Measurements from ENCODE around the gene OR5J2. TPM values are rescaled to one million over a fixed set of nuclear protein-coding genes. Genes with fewer than 3 reads are reported as not detected.
"Not testable (repeated sequence)": the region's sequence is repeated elsewhere in the genome, so short reads cannot be mapped to it uniquely, and the experiment has no call there.

Gene OR5J2
- total RNA-seq, 4 donors from 2014 or later = not detected

GRCh38 chr11:56196705-56197104 is 20.3 kb downstream of the OR5J2 start:
- Histone ChIP-seq H3K4me1 (no peaks in the 10 kb centered on the region), H3K4me3 (no peak overlapping the region), H3K27me3 (no peaks in the 10 kb centered on the region), H3K36me3 (no peaks in the 10 kb centered on the region), H3K27ac (replicated peaks in 1 of 4) (no peak overlapping the region), H3K9me3 (peaks cover 0 to 1% (median 0%) of the 10 kb centered on the region in 4 donors)
- TF ChIP-seq POLR2AphosphoS5 (IDR thresholded peaks at IDR 0.05) = no peak
- TF ChIP-seq EP300 (IDR thresholded peaks at IDR 0.05) = no peak
- WGBS = 87% methylated on average over 3 of the region's 3 CpGs
- intact Hi-C loops (cut with DNase I) = no loop called here
- DNase-seq (ENCODE audit: extremely low spot score) = no peak

- H3K27me3 ChIP-seq = no peaks in the 10 kb centered on the region
Measured at GRCh38 chr11:56197367-56197766, 20.9 kb downstream of the OR5J2 start.

DNA sequence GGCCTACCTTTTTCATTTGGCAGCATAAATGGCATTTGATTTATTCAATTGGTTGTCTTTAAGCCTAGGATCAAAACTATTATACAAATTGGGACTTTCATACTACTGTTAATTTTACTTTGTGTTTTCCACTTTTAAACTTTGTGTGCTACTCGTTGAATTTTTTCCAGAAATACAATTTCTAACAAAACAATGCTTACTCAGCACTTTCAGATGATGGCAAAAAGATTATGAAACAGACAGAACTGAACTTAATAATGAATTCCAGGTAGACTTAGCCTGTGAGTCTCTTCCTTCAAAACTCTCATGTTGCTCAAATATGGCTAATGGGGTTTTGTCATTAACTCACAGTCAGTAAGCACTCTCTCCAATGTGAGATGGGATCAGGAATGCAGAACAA is 31.4 kb downstream of the OR5J2 start:
- Histone ChIP-seq H3K36me3 (no peaks in the 10 kb centered on the region), H3K27ac (replicated peaks in 1 of 4) (no peak overlapping the region), H3K27me3 (no peaks in the 10 kb centered on the region), H3K4me3 (no peak overlapping the region), H3K9me3 (no peaks in the 10 kb centered on the region), H3K4me1 (no peaks in the 10 kb centered on the region)
- DNase-seq (ENCODE audit: extremely low spot score) = no peak
- 43% methylated on average over 1 of the region's 1 CpG for WGBS
- TF ChIP-seq, protein P1, sequence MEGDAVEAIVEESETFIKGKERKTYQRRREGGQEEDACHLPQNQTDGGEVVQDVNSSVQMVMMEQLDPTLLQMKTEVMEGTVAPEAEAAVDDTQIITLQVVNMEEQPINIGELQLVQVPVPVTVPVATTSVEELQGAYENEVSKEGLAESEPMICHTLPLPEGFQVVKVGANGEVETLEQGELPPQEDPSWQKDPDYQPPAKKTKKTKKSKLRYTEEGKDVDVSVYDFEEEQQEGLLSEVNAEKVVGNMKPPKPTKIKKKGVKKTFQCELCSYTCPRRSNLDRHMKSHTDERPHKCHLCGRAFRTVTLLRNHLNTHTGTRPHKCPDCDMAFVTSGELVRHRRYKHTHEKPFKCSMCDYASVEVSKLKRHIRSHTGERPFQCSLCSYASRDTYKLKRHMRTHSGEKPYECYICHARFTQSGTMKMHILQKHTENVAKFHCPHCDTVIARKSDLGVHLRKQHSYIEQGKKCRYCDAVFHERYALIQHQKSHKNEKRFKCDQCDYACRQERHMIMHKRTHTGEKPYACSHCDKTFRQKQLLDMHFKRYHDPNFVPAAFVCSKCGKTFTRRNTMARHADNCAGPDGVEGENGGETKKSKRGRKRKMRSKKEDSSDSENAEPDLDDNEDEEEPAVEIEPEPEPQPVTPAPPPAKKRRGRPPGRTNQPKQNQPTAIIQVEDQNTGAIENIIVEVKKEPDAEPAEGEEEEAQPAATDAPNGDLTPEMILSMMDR (IDR thresholded peaks at IDR 0.05) = no peak
- TF ChIP-seq POLR2A (IDR thresholded peaks at IDR 0.05; ENCODE audit: low read depth) (no peak), POLR2AphosphoS5 (IDR thresholded peaks at IDR 0.05) (no peak)
- intact Hi-C loops (cut with DNase I) = no loop called here

More at GRCh38 chr11:56197367-56197766, 20.9 kb downstream of the OR5J2 start:
- intact Hi-C loops (cut with DNase I) = no loop called here
- Histone ChIP-seq H3K27ac (replicated peaks in 1 of 4) (no peak overlapping the region), H3K9me3 (no peaks in the 10 kb centered on the region), H3K4me3 (no peak overlapping the region), H3K4me1 (no peaks in the 10 kb centered on the region), H3K36me3 (no peaks in the 10 kb centered on the region)
- TF ChIP-seq, protein P1 (IDR thresholded peaks at IDR 0.05) = no peak
- TF ChIP-seq EP300 (IDR thresholded peaks at IDR 0.05) = no peak
- TF ChIP-seq POLR2AphosphoS5 (IDR thresholded peaks at IDR 0.05) = no peak
- TF ChIP-seq POLR2A (IDR thresholded peaks at IDR 0.05; ENCODE audit: low read depth) = no peak
- no peak for DNase-seq (ENCODE audit: extremely low spot score)
- 64% methylated on average over 2 of the region's 2 CpGs for WGBS

GRCh38 chr11:56214537-56214936 is 38.1 kb downstream of the OR5J2 start:
- TF ChIP-seq, protein P1 (IDR thresholded peaks at IDR 0.05) = no peak
- TF ChIP-seq POLR2AphosphoS5 (IDR thresholded peaks at IDR 0.05) = no peak
- no peak overlapping the region for H3K4me3 ChIP-seq
- no peak overlapping the region for H3K27ac ChIP-seq (replicated peaks in 1 of 4)
- DNase-seq (ENCODE audit: extremely low spot score) = no peak
- intact Hi-C loops (cut with DNase I) = no loop called here
- H3K4me1 ChIP-seq = no peaks in the 10 kb centered on the region
- peaks cover 0 to 13% (median 9%) of the 10 kb centered on the region in 4 donors for H3K9me3 ChIP-seq
- 72% methylated on average over 2 of the region's 2 CpGs for WGBS
- H3K36me3 ChIP-seq = no peaks in the 10 kb centered on the region
- no peaks in the 10 kb centered on the region for H3K27me3 ChIP-seq

DNA sequence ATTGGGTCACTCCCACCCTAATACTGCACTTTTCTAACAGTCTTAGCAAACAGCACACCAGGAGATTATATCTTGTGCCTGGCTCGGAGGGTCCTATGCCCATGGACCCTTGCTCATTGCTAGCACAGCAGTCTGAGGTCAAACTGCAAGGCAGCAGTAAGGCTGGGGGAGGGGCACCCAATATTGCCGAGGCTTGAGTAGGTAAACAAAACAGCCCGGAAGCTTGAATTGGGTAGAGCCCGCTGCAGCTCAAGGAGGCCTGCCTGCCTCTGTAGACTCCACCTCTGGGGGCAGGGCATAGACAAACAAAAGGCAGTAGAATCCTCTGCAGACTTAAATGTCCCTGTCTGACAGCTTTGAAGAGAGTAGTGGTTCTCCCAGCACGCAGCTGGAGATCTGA is 43.3 kb downstream of the OR5J2 start:
- H3K36me3 ChIP-seq; DNase-seq (ENCODE audit: extremely low spot score); intact Hi-C loops (cut with DNase I); H3K4me3 ChIP-seq; H3K27me3 ChIP-seq; H3K27ac ChIP-seq (replicated peaks in 1 of 4); H3K4me1 ChIP-seq: not testable (repeated sequence)
- H3K9me3 ChIP-seq = peaks cover 0 to 13% (median 9%) of the 10 kb centered on the region in 4 donors
- 59% methylated on average over 4 of the region's 5 CpGs for WGBS

Other genes with a start within 250 kb of the OR5J2 start
- not detected for gene OR5I1, start 240.2 kb upstream of the OR5J2 start, total RNA-seq
- not detected for gene OR10AG1, start 206.7 kb upstream of the OR5J2 start, total RNA-seq
- not detected for gene OR5F1, start 182.0 kb upstream of the OR5J2 start, total RNA-seq
- gene OR5AS1, start 149.0 kb upstream of the OR5J2 start, total RNA-seq = not detected
- gene OR8I2, start 83.3 kb upstream of the OR5J2 start, total RNA-seq = not detected
- gene OR8H2, start 72.9 kb upstream of the OR5J2 start, total RNA-seq = not detected
- not detected for gene OR8H3, start 54.2 kb upstream of the OR5J2 start, total RNA-seq
- gene OR8J3, start 36.4 kb upstream of the OR5J2 start, total RNA-seq = not detected
- gene OR8K5, start 16.3 kb upstream of the OR5J2 start, total RNA-seq = not detected
- gene OR5T2, start 57.6 kb downstream of the OR5J2 start, total RNA-seq = not detected
- gene OR5T3, start 75.6 kb downstream of the OR5J2 start, total RNA-seq = not detected
- gene OR5T1, start 97.5 kb downstream of the OR5J2 start, total RNA-seq = not detected
- not detected for gene OR8H1, start 115.6 kb downstream of the OR5J2 start, total RNA-seq
- not detected for gene OR8K3, start 138.5 kb downstream of the OR5J2 start, total RNA-seq
- gene OR8K1, start 169.4 kb downstream of the OR5J2 start, total RNA-seq = not detected
- gene OR8J1, start 177.7 kb downstream of the OR5J2 start, total RNA-seq = not detected
- not detected for gene OR8U1, start 199.0 kb downstream of the OR5J2 start, total RNA-seq
- not detected for gene OR5AL1, start 236.1 kb downstream of the OR5J2 start, total RNA-seq